Thyroid gland (tissue), 4 donors: ENCODE measurements around the gene LEMD3.

Experiments
- POLR2A ChIP-seq, 2 donors: fragments of 450-650 bp; IDR thresholded peaks; one replicate each; pipeline ENCODE4 v1.6.1; 2017; ENCODE audit warnings: antibody characterized with exemption in 2 of 2, mild to moderate bottlenecking in 2 of 2, moderate library complexity in 1 of 2
- TF ChIP-seq, protein P1 (sequence below), 6 experiments: fragments of 200-600 bp in 3 of 6; fragments of 450-650 bp in 3 of 6; sonication (generic) in 3 of 6; IDR thresholded peaks; one replicate each; pipeline ENCODE4 v1.5.1; 2016 to 2019; ENCODE audit warnings: antibody characterized with exemption in 6 of 6, mild to moderate bottlenecking in 2 of 6, inconsistent platforms in 1 of 6, moderate library complexity in 1 of 6

DNA sequence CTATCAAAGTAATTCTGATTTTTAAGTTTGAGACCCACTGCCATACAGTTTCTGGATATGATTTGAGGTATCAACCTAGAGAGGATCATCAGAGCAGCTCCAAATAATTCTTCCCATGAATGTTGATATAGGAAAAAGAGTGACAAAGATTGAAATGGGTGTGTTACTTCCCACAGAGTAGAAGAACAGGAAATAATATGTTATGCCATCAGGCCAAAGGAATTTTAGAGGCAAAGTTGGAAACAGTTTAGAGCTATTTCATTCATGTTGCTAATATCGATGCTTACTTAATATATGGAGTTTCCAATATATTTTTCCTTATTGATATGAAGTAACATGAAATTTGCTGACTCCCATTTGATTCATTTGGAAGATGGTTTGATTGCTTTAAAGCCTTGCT lies 100.2 kb downstream of the LEMD3 start:
- TF ChIP-seq POLR2A (IDR thresholded peaks at IDR 0.05) = no peak
- TF ChIP-seq, protein P1, sequence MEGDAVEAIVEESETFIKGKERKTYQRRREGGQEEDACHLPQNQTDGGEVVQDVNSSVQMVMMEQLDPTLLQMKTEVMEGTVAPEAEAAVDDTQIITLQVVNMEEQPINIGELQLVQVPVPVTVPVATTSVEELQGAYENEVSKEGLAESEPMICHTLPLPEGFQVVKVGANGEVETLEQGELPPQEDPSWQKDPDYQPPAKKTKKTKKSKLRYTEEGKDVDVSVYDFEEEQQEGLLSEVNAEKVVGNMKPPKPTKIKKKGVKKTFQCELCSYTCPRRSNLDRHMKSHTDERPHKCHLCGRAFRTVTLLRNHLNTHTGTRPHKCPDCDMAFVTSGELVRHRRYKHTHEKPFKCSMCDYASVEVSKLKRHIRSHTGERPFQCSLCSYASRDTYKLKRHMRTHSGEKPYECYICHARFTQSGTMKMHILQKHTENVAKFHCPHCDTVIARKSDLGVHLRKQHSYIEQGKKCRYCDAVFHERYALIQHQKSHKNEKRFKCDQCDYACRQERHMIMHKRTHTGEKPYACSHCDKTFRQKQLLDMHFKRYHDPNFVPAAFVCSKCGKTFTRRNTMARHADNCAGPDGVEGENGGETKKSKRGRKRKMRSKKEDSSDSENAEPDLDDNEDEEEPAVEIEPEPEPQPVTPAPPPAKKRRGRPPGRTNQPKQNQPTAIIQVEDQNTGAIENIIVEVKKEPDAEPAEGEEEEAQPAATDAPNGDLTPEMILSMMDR (IDR thresholded peaks at IDR 0.05) = no peak
